ENCODE data around the gene CST5.

DNA sequence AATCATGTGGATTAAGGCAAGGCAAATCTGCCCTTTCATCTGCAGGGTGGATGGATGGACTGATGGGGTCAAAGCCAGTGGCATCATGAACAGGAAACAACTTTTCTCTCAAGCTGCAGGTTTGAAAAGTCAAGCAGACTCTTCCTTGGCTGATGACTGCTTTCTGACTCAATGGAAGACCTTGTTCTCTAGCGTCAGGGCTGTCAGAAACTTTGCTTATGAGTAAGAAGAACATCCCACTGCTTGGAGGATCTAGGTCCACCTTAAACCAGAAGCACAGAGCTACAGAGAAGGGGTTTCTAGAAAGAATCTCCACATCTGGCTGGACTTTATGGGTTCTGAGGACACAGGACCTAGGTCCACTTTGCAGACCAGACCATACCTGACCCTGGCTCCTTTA, 36.3 kb upstream of the CST5 start:
- no peak for TF ChIP-seq EZH2 (IDR thresholded peaks at IDR 0.05; ENCODE audit: insufficient read depth, low read length)
- TF ChIP-seq, protein P1, sequence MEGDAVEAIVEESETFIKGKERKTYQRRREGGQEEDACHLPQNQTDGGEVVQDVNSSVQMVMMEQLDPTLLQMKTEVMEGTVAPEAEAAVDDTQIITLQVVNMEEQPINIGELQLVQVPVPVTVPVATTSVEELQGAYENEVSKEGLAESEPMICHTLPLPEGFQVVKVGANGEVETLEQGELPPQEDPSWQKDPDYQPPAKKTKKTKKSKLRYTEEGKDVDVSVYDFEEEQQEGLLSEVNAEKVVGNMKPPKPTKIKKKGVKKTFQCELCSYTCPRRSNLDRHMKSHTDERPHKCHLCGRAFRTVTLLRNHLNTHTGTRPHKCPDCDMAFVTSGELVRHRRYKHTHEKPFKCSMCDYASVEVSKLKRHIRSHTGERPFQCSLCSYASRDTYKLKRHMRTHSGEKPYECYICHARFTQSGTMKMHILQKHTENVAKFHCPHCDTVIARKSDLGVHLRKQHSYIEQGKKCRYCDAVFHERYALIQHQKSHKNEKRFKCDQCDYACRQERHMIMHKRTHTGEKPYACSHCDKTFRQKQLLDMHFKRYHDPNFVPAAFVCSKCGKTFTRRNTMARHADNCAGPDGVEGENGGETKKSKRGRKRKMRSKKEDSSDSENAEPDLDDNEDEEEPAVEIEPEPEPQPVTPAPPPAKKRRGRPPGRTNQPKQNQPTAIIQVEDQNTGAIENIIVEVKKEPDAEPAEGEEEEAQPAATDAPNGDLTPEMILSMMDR (IDR thresholded peaks at IDR 0.05; ENCODE audit: insufficient read depth, low read depth, low read length): no peak
